Measurements from ENCODE around the gene TMEM253. TPM values are rescaled to one million over a fixed set of nuclear protein-coding genes. Genes with fewer than 3 reads are reported as not detected.

Gene TMEM253
- total and polyA plus RNA-seq, 2 experiments from 2014 or later = 0.59 to 0.95 TPM

DNA sequence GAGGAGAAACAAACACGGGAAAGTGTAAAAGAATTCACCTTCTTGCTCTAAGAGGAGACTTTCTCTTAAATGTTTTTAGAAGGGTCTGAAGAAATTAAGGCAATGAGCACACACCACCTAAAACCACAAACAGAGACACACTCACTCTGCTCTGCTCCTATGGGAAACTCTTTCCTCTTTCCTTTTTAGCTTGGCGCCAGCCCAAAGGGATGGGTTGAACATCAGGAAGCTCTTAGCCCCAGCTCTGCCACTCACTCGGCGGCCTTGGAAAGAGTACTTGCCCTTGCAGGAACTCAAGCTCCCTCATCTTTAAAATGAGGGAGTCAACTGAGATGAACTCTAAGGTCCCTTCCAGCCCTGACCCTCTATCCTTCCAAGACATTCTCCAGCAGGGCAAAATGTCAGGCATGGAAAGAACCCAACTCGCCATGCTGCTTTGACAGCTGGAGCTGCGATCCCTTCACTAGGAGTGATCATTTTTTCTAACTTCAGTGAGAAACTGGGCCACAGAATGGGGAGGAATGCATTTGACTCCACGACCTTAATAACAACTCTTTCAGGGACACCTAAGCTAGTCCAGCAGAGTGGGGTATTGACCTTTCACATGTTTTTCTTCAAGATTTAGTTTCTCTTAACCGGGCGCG lies 44.2 kb upstream of the TMEM253 start:
- Histone ChIP-seq H2AFZ (no peak overlapping the region), H3F3A (replicated peaks; ENCODE audit: low read depth) (no peaks in the 10 kb centered on the region), H3K36me3 (ENCODE audit: insufficient read depth) (no peaks in the 10 kb centered on the region), H3K79me2 (replicated peaks; ENCODE audit: insufficient read depth) (no peaks in the 10 kb centered on the region), H3K9me2 (ENCODE audit: insufficient read depth) (no peaks in the 10 kb centered on the region), H4K20me1 (replicated peaks; ENCODE audit: insufficient read depth) (no peaks in the 10 kb centered on the region), H3K27ac (ENCODE audit: low read depth) (no peak overlapping the region), H3K4me3 (no peak overlapping the region), H3K4me2 (no peak overlapping the region), H3K4me1 (ENCODE audit: insufficient read depth) (peaks cover 6% of the 10 kb centered on the region; the same call in 1 of the 2 replicates), H3K27me3 (ENCODE audit: insufficient read depth) (no peaks in the 10 kb centered on the region)
- no peak overlapping the region for H3K27ac Mint-ChIP-seq
- TF ChIP-seq POLR2AphosphoS5 (IDR thresholded peaks at IDR 0.05; ENCODE audit: low read depth) = no peak
- TF ChIP-seq, protein P1, sequence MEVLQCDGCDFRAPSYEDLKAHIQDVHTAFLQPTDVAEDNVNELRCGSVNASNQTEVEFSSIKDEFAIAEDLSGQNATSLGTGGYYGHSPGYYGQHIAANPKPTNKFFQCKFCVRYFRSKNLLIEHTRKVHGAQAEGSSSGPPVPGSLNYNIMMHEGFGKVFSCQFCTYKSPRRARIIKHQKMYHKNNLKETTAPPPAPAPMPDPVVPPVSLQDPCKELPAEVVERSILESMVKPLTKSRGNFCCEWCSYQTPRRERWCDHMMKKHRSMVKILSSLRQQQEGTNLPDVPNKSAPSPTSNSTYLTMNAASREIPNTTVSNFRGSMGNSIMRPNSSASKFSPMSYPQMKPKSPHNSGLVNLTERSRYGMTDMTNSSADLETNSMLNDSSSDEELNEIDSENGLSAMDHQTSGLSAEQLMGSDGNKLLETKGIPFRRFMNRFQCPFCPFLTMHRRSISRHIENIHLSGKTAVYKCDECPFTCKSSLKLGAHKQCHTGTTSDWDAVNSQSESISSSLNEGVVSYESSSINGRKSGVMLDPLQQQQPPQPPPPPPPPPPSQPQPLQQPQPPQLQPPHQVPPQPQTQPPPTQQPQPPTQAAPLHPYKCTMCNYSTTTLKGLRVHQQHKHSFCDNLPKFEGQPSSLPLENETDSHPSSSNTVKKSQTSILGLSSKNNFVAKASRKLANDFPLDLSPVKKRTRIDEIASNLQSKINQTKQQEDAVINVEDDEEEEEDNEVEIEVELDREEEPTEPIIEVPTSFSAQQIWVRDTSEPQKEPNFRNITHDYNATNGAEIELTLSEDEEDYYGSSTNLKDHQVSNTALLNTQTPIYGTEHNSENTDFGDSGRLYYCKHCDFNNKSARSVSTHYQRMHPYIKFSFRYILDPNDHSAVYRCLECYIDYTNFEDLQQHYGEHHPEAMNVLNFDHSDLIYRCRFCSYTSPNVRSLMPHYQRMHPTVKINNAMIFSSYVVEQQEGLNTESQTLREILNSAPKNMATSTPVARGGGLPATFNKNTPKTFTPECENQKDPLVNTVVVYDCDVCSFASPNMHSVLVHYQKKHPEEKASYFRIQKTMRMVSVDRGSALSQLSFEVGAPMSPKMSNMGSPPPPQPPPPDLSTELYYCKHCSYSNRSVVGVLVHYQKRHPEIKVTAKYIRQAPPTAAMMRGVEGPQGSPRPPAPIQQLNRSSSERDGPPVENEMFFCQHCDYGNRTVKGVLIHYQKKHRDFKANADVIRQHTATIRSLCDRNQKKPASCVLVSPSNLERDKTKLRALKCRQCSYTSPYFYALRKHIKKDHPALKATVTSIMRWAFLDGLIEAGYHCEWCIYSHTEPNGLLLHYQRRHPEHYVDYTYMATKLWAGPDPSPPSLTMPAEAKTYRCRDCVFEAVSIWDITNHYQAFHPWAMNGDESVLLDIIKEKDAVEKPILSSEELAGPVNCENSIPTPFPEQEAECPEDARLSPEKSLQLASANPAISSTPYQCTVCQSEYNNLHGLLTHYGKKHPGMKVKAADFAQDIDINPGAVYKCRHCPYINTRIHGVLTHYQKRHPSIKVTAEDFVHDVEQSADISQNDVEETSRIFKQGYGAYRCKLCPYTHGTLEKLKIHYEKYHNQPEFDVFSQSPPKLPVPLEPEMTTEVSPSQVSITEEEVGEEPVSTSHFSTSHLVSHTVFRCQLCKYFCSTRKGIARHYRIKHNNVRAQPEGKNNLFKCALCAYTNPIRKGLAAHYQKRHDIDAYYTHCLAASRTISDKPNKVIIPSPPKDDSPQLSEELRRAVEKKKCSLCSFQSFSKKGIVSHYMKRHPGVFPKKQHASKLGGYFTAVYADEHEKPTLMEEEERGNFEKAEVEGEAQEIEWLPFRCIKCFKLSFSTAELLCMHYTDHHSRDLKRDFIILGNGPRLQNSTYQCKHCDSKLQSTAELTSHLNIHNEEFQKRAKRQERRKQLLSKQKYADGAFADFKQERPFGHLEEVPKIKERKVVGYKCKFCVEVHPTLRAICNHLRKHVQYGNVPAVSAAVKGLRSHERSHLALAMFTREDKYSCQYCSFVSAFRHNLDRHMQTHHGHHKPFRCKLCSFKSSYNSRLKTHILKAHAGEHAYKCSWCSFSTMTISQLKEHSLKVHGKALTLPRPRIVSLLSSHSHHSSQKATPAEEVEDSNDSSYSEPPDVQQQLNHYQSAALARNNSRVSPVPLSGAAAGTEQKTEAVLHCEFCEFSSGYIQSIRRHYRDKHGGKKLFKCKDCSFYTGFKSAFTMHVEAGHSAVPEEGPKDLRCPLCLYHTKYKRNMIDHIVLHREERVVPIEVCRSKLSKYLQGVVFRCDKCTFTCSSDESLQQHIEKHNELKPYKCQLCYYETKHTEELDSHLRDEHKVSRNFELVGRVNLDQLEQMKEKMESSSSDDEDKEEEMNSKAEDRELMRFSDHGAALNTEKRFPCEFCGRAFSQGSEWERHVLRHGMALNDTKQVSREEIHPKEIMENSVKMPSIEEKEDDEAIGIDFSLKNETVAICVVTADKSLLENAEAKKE (CRISPR knock-in tag; IDR thresholded peaks at IDR 0.05) = no peak
- TF ChIP-seq, protein P2, sequence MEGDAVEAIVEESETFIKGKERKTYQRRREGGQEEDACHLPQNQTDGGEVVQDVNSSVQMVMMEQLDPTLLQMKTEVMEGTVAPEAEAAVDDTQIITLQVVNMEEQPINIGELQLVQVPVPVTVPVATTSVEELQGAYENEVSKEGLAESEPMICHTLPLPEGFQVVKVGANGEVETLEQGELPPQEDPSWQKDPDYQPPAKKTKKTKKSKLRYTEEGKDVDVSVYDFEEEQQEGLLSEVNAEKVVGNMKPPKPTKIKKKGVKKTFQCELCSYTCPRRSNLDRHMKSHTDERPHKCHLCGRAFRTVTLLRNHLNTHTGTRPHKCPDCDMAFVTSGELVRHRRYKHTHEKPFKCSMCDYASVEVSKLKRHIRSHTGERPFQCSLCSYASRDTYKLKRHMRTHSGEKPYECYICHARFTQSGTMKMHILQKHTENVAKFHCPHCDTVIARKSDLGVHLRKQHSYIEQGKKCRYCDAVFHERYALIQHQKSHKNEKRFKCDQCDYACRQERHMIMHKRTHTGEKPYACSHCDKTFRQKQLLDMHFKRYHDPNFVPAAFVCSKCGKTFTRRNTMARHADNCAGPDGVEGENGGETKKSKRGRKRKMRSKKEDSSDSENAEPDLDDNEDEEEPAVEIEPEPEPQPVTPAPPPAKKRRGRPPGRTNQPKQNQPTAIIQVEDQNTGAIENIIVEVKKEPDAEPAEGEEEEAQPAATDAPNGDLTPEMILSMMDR (conservative IDR thresholded peaks at IDR 0.05; ENCODE audit: low read depth in 2 of 2) = no peak
- no peak for TF ChIP-seq CREB1 (CRISPR knock-in tag; IDR thresholded peaks at IDR 0.05; ENCODE audit: low read depth)
- no peak for TF ChIP-seq STAT1 (IDR thresholded peaks at IDR 0.05; ENCODE audit: unreplicated experiment)
- DNase-seq (ENCODE audit: low spot score) = no peak
- H3K27me3 Mint-ChIP-seq (ENCODE audit: insufficient read depth, low read depth, poor library complexity) = peaks cover 5% of the 10 kb centered on the region
- no peak for ATAC-seq
- peaks cover 12% of the 10 kb centered on the region; the same call in 2 of the 3 replicates for H3K4me1 Mint-ChIP-seq
- no peaks in the 10 kb centered on the region for H3K36me3 Mint-ChIP-seq (ENCODE audit: low read depth)
- no peaks in the 10 kb centered on the region for H3K9me3 Mint-ChIP-seq
- no peak overlapping the region for H3K4me3 Mint-ChIP-seq

All from GM23338 (cell line).